ENCODE measurements around the gene TMC8.
"Not testable (repeated sequence)": the region's sequence is repeated elsewhere in the genome, so short reads cannot be mapped to it uniquely, and the experiment has no call there.

DNA sequence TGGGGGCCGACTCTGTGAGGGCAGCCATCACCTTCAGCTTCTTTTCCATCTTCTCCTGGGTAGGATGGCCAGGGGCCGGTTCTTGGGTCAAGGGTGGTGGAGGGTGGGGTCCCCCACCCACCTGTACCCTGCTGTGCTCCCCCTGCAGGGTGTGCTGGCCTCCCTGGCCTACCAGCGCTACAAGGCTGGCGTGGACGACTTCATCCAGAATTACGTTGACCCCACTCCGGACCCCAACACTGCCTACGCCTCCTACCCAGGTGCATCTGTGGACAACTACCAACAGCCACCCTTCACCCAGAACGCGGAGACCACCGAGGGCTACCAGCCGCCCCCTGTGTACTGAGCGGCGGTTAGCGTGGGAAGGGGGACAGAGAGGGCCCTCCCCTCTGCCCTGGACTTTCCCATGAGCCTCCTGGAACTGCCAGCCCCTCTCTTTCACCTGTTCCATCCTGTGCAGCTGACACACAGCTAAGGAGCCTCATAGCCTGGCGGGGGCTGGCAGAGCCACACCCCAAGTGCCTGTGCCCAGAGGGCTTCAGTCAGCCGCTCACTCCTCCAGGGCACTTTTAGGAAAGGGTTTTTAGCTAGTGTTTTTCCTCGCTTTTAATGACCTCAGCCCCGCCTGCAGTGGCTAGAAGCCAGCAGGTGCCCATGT, 41.1 kb downstream of the TMC8 start:
- not testable (repeated sequence) for TF ChIP-seq POLR2A (IDR thresholded peaks at IDR 0.05; ENCODE audit: low read depth, low read length)
- TF ChIP-seq, protein P1, sequence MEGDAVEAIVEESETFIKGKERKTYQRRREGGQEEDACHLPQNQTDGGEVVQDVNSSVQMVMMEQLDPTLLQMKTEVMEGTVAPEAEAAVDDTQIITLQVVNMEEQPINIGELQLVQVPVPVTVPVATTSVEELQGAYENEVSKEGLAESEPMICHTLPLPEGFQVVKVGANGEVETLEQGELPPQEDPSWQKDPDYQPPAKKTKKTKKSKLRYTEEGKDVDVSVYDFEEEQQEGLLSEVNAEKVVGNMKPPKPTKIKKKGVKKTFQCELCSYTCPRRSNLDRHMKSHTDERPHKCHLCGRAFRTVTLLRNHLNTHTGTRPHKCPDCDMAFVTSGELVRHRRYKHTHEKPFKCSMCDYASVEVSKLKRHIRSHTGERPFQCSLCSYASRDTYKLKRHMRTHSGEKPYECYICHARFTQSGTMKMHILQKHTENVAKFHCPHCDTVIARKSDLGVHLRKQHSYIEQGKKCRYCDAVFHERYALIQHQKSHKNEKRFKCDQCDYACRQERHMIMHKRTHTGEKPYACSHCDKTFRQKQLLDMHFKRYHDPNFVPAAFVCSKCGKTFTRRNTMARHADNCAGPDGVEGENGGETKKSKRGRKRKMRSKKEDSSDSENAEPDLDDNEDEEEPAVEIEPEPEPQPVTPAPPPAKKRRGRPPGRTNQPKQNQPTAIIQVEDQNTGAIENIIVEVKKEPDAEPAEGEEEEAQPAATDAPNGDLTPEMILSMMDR (IDR thresholded peaks at IDR 0.05; ENCODE audit: extremely low read depth in 1 of 2, insufficient read depth in 1 of 2, low read depth in 1 of 2, low read length in 2 of 2) = not testable (repeated sequence)
